HepG2 (cell line): Measurements from ENCODE around the gene TRA2B. TPM values are rescaled to one million over a fixed set of nuclear protein-coding genes. Genes with fewer than 3 reads are reported as not detected.

ENCODE experiments used
- ELF1 ChIP-seq: sonication (generic); formaldehyde crosslinking; IDR thresholded peaks from 2 replicates; pipeline ENCODE4 v1.4.0; 2020; ENCODE audit warnings: missing genetic modification reagents
- FOXC1 ChIP-seq: sonication (generic); formaldehyde crosslinking; IDR thresholded peaks from 2 replicates; pipeline ENCODE4 v1.8.0; 2022; ENCODE audit warnings: mild to moderate bottlenecking, missing genetic modification reagents, borderline replicate concordance
- GABPA ChIP-seq, 2 experiments: IDR thresholded peaks; 2 replicates each; pipeline ENCODE4 v1.6.1; 2011 to 2016; ENCODE audit warnings: low read depth in 2 of 2, low read length in 1 of 2, missing biosample characterization in 1 of 2, missing genetic modification characterization in 1 of 2
- IRF2 ChIP-seq: IDR thresholded peaks from 2 replicates; pipeline ENCODE4 v1.6.1; 2018; ENCODE audit warnings: missing genetic modification reagents, missing compliant biosample characterization
- KLF11 ChIP-seq: IDR thresholded peaks from 2 replicates; pipeline ENCODE4 v1.6.1; 2016; ENCODE audit warnings: missing compliant biosample characterization
- KLF16 ChIP-seq, 2 experiments: sonication (generic) in 1 of 2; formaldehyde crosslinking in 1 of 2; IDR thresholded peaks; 2 replicates each; pipeline versions ENCODE4 v1.6.1 to v1.8.0; 2016 to 2023; ENCODE audit warnings: missing genetic modification reagents in 2 of 2, missing compliant biosample characterization in 1 of 2
- MAZ ChIP-seq, 2 experiments: sonication (generic) in 1 of 2; formaldehyde crosslinking in 1 of 2; IDR thresholded peaks; 2 replicates each; pipeline versions ENCODE4 v1.5.0 to v1.6.1; 2012 to 2020; ENCODE audit warnings: low read depth in 2 of 2, mild to moderate bottlenecking in 2 of 2, borderline replicate concordance in 1 of 2, improper control_type of control experiment in 1 of 2, low read length in 1 of 2, missing genetic modification reagents in 1 of 2, moderate library complexity in 1 of 2
- MLLT10 ChIP-seq: sonication (generic); formaldehyde crosslinking; IDR thresholded peaks from 2 replicates; pipeline ENCODE4 v1.4.0; 2020; ENCODE audit warnings: missing genetic modification reagents
- MZF1 ChIP-seq: sonication (generic); formaldehyde crosslinking; IDR thresholded peaks from 2 replicates; pipeline ENCODE4 v1.8.1; 2023; ENCODE audit warnings: mild to moderate bottlenecking, missing genetic modification reagents, borderline replicate concordance
- NBN ChIP-seq: fragments of 450-650 bp; conservative IDR thresholded peaks from 2 replicates; pipeline ENCODE4 v1.6.1; 2017
- REPIN1 ChIP-seq: sonication (generic); formaldehyde crosslinking; IDR thresholded peaks from 2 replicates; pipeline ENCODE4 v1.8.0; 2022; ENCODE audit warnings: missing genetic modification reagents, low read depth, mild to moderate bottlenecking, borderline replicate concordance
- SRSF9 ChIP-seq: fragments of 200-400 bp; formaldehyde crosslinking; IDR thresholded peaks from 2 replicates; pipeline ENCODE4 v1.6.1; 2018; ENCODE audit warnings: borderline replicate concordance, mild to moderate bottlenecking, low read depth, low read length; ENCODE audit not compliant: insufficient read depth, poor library complexity, severe bottlenecking
- TAF1 ChIP-seq: sonication (generic); formaldehyde crosslinking; IDR thresholded peaks from 2 replicates; pipeline ENCODE4 v1.4.0; 2020; ENCODE audit warnings: missing genetic modification reagents
- UBTF ChIP-seq: sonication (generic); formaldehyde crosslinking; IDR thresholded peaks from 2 replicates; pipeline ENCODE4 v1.4.0; 2020; ENCODE audit warnings: mild to moderate bottlenecking, missing genetic modification reagents
- ZFP36L2 ChIP-seq: sonication (generic); formaldehyde crosslinking; IDR thresholded peaks from 2 replicates; pipeline ENCODE4 v1.4.0; 2020; ENCODE audit warnings: missing genetic modification reagents
- ZIK1 ChIP-seq: sonication (generic); formaldehyde crosslinking; IDR thresholded peaks from 2 replicates; pipeline ENCODE4 v1.5.0; 2020; ENCODE audit warnings: mild to moderate bottlenecking, low read depth, missing genetic modification reagents, borderline replicate concordance
- ZKSCAN8 ChIP-seq: IDR thresholded peaks from 2 replicates; pipeline ENCODE4 v1.6.1; 2016; ENCODE audit warnings: borderline replicate concordance, missing genetic modification reagents, missing compliant biosample characterization
- ZNF282 ChIP-seq: fragments of 450-650 bp; IDR thresholded peaks from 2 replicates; pipeline ENCODE4 v1.6.1; 2018; ENCODE audit not compliant: partially characterized antibody
- ZNF367 ChIP-seq: sonication (generic); formaldehyde crosslinking; IDR thresholded peaks from 2 replicates; pipeline ENCODE4 v1.4.0; 2020; ENCODE audit warnings: missing genetic modification reagents, borderline replicate concordance
- ZNF598 ChIP-seq: sonication (generic); formaldehyde crosslinking; IDR thresholded peaks from 2 replicates; pipeline ENCODE4 v1.5.1; 2020; ENCODE audit warnings: mild to moderate bottlenecking, missing genetic modification reagents, borderline replicate concordance
- ZNF615 ChIP-seq: sonication (generic); formaldehyde crosslinking; IDR thresholded peaks from 2 replicates; pipeline ENCODE4 v1.5.0; 2020; ENCODE audit warnings: mild to moderate bottlenecking, missing genetic modification reagents, borderline replicate concordance
- ZNF761 ChIP-seq: sonication (generic); formaldehyde crosslinking; conservative IDR thresholded peaks from 2 replicates; pipeline ENCODE4 v1.4.0; 2020; ENCODE audit warnings: mild to moderate bottlenecking, missing genetic modification reagents
- ZSCAN12 ChIP-seq: sonication (generic); formaldehyde crosslinking; IDR thresholded peaks from 2 replicates; pipeline ENCODE4 v1.9.0; 2021; ENCODE audit warnings: mild to moderate bottlenecking, missing genetic modification reagents
- ZSCAN22 ChIP-seq: sonication (generic); formaldehyde crosslinking; IDR thresholded peaks from 2 replicates; pipeline ENCODE4 v1.4.0; 2020; ENCODE audit warnings: mild to moderate bottlenecking, missing genetic modification reagents
- ZSCAN9 ChIP-seq: IDR thresholded peaks from 2 replicates; pipeline ENCODE4 v1.6.1; 2016; ENCODE audit warnings: borderline replicate concordance
- ZUFSP ChIP-seq: sonication (generic); formaldehyde crosslinking; IDR thresholded peaks from 2 replicates; pipeline ENCODE4 v1.9.0; 2021; ENCODE audit warnings: missing genetic modification reagents, mild to moderate bottlenecking, borderline replicate concordance
- polyA plus RNA-seq, 8 experiments: library from polyadenylated mRNA; depleted of rRNA in 3 of 8; stranded (reverse) in 7 of 8; unstranded in 1 of 8; fragments of >200 nt; fragmentation: Illumina TruSeq in 4 of 8; extraction: Trizol in 4 of 8; gene quantifications; 2 replicates each; pipeline versions ENCODE4 v1.2.1 to v1.2.3, GENCODE V29; 2011 to 2016; ENCODE audit warnings: low read depth in 4 of 8, missing spikeins in 1 of 8, mixed read lengths in 1 of 8; ENCODE audit not compliant: insufficient read depth in 1 of 8
- total RNA-seq, 5 experiments: library from RNA; depleted of rRNA; stranded (reverse); fragments of >200 nt; fragmentation: Illumina TruSeq; extraction: Trizol; gene quantifications; 2 replicates each; pipeline ENCODE4 v1.2.3, GENCODE V29; 2016; ENCODE audit warnings: low read depth in 1 of 5

Gene TRA2B
- total and polyA plus RNA-seq, 2 of the 13 experiments (the other 11 are each of a cell fraction or from before 2014, with no cell fraction given) = 105 to 241 TPM

- no peak; the same call in none of the 2 replicates for TF ChIP-seq ZNF615
- TF ChIP-seq ELF1 (CRISPR knock-in tag) = peak; percentile 58
- TF ChIP-seq ZSCAN9 (CRISPR knock-in tag) = peak; percentile 95
- no peak; the same call in 1 of the 2 replicates for TF ChIP-seq ZIK1 (CRISPR knock-in tag)
- peak; percentile 71 for TF ChIP-seq UBTF (CRISPR knock-in tag)
- TF ChIP-seq MLLT10 (CRISPR knock-in tag) = peak; percentile 95
- no peak for TF ChIP-seq ZNF282
- TF ChIP-seq TAF1 (CRISPR knock-in tag) = peak; percentile 99
- no peak for TF ChIP-seq MZF1 (CRISPR knock-in tag)
- TF ChIP-seq ZUFSP (CRISPR knock-in tag) = no peak
- 0 out of 2 replicates have a peak, but pooled peaks have one; percentile 49 for TF ChIP-seq ZSCAN12 (CRISPR knock-in tag)
- TF ChIP-seq SRSF9 = no peak
- TF ChIP-seq REPIN1 (CRISPR knock-in tag) = no peak; the same call in 1 of the 2 replicates
- peak in 1 of 2 experiments; percentile 95; a peak in 2 of 4 replicates for TF ChIP-seq KLF16 (CRISPR knock-in tag; IDR thresholded peaks at IDR 0.05)
- peak; percentile 98 for TF ChIP-seq FOXC1 (CRISPR knock-in tag)
- TF ChIP-seq ZSCAN22 (CRISPR knock-in tag) = no peak
- peak; percentile 96 for TF ChIP-seq KLF11 (CRISPR knock-in tag)
- peak; percentile 52; the same call in 1 of the 2 replicates for TF ChIP-seq ZNF367
- peak; percentile 31; the same call in 1 of the 2 replicates for TF ChIP-seq ZFP36L2 (CRISPR knock-in tag)
- peak; percentile 78 for TF ChIP-seq GABPA (IDR thresholded peaks at IDR 0.05; ENCODE audit: low read depth, low read length)
- peak; percentile 96 for TF ChIP-seq GABPA (CRISPR knock-in tag; IDR thresholded peaks at IDR 0.05; ENCODE audit: low read depth)
- peak; percentile 59; the same call in 1 of the 2 replicates for TF ChIP-seq IRF2
- peak; percentile 83; the same call in 1 of the 2 replicates for TF ChIP-seq ZNF761
- 0 out of 2 replicates have a peak, but pooled peaks have one; percentile 14 for TF ChIP-seq ZKSCAN8 (CRISPR knock-in tag)
- TF ChIP-seq NBN = no peak
- peak; percentile 72; the same call in 1 of the 2 replicates for TF ChIP-seq MAZ (IDR thresholded peaks at IDR 0.05; ENCODE audit: borderline replicate concordance, low read depth, low read length)
- TF ChIP-seq MAZ (CRISPR knock-in tag; IDR thresholded peaks at IDR 0.05; ENCODE audit: low read depth) = peak; percentile 62
- TF ChIP-seq ZNF598 (CRISPR knock-in tag) = peak; percentile 20; the same call in 1 of the 2 replicates
Measured at GRCh38 chr3:185937689-185938374, at the start of gene TRA2B (continued).
